GM20000 (cell line): ENCODE measurements around the gene LRBA.

Source experiments
- DNase-seq: peaks from one replicate; pipeline ENCODE4 v3.0.0; 2012; ENCODE audit warnings: low spot score
- CTCF ChIP-seq: IDR thresholded peaks from 2 replicates; pipeline ENCODE4 v1.5.1; 2012; ENCODE audit warnings: mild to moderate bottlenecking, control low read depth; ENCODE audit errors: extremely low read depth, missing control alignments

Gene LRBA

GRCh38 chr4:150911326-150911725, 103.8 kb downstream of the LRBA start:
- TF ChIP-seq CTCF = no peak
- DNase-seq = no peak

GRCh38 chr4:150909116-150909515, 106.0 kb downstream of the LRBA start:
- TF ChIP-seq CTCF = no peak
- no peak for DNase-seq

- no peak for DNase-seq
- no peak for TF ChIP-seq CTCF
Measured at GRCh38 chr4:150906987-150907633, 108.0 kb downstream of the LRBA start.

GRCh38 chr4:150904671-150905070, 110.4 kb downstream of the LRBA start:
- TF ChIP-seq CTCF = no peak
- no peak for DNase-seq

- no peak for DNase-seq
- no peak for TF ChIP-seq CTCF
Measured at GRCh38 chr4:150903603-150904002, 111.5 kb downstream of the LRBA start.

GRCh38 chr4:150896497-150896896, 118.6 kb downstream of the LRBA start:
- no peak for DNase-seq
- no peak for TF ChIP-seq CTCF

GRCh38 chr4:150890246-150890645, 124.8 kb downstream of the LRBA start:
- no peak for DNase-seq

More at GRCh38 chr4:150890246-150890645, 124.8 kb downstream of the LRBA start:
- no peak for TF ChIP-seq CTCF
